IPS DF 4.7 (cell line): ENCODE results near the gene CYBA.

Source experiments
- DNase-seq: peaks from one replicate; pipeline ENCODE4 v3.0.0-alpha.2; 2013; ENCODE audit warnings: low spot score; ENCODE audit errors: extremely low read depth

The CYBA gene

DNA sequence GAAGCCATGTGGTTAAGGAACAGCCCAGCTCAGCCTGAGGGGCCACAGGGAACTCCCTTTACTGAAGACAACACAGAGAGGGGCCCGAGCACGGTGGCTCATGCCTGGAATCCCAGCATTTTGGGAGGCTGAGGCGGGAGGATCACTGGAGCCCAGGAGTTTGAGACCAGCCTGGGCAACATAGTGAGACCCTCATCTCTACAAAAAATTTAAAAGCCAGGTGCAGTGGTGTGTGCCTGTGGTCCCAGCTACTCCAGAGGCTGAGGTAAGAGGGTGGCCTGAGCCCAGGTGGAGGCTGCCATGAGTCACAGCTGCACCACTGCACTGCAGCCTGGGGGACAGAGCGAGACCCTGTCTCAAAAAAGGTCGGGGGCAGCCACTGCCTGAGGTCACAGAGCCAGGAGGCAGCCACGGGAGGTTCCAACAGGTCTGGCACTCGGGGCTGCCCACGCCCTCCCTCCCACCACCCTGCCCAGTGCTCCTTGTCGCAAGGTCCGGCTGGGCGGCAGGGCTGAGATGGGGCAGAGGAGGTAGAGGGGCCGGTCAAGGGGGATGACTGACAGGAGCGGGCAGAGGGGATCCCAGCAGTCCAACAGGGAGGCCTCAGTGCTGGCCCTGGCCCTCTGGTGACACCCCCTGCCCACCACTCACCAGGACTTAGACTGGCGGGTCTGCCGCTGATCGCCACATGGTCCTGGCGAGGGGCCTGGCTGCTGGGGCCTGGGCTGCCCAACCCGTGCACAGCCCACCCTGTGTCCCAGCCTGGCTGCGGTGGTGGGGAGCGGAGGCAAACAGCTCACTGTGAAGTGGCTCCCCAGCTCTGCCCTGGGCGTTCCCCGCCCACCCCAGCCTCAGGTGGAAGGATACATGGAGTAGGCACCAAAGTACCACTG, 3.4 kb downstream of the CYBA start:
- DNase-seq, result no peak

DNA sequence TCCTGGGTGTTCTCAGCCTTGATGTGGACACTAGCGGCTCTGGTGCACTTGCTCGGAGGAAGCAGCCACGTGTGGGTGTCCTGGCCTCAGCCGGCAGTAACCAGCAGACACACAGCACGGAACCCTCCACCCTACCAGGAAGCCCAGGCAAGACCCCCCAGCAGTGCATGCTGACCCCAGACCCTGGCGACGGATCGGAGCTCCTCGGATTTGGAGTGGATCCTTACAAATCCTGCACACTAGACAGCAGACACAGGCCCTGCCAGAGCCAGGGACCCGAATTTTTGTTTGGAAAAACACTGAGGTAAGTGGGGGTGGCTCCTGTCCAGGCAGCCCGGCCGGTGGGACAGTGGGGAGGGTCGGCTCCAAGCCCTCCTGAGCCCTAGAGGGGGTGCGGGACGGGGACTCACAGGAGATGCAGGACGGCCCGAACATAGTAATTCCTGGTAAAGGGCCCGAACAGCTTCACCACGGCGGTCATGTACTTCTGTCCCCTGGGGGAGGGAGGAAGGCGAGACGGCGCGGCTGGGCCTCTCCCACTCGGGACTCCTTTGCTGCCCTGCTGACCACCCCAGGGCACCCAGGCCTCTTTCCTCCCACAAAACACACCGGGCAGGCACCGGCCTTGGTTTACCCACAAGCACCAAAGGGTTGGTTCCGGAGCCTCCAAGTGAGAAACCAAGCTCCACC, 4.4 kb downstream of the CYBA start:
- no peak for DNase-seq

DNA sequence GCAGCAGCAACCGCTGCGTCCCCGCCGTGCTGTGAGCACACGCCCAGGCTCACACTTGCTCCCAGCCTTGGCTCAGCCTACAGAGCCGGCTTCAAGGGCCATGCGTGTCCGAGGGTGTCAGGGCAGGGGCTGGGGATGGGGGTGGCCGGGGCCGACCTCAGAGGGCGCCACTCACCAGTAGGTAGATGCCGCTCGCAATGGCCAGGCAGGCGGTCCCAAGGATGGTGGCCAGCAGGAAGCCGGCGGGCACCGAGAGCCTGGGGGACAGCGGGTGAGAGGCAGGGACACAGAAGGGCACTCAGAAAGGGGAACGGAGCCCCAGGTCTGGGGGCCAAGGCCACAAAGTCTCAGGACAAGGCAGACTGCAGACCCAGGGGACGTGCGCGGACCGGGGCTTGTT, 4.9 kb downstream of the CYBA start:
- no peak for DNase-seq

DNA sequence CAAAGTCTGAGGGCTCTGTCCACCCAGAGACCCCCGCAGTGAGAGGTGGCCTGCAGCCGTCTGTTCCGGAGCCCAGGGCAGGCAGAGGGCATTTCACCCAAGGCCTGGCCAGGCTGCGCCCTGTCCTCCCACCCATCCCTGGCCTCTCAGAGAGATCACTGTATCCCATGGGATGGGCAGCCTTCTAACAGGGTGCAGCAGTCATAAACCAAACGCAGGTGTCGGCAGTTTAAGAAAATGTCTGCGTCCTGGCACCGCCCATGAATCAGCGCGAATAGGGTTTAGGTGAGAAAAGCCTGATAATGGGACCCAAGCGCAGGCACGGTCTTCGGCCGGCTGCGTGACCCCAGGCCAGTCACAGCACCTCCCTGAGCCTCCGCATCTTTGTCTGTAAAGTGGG, 5.4 kb downstream of the CYBA start:
- DNase-seq, result no peak

DNA sequence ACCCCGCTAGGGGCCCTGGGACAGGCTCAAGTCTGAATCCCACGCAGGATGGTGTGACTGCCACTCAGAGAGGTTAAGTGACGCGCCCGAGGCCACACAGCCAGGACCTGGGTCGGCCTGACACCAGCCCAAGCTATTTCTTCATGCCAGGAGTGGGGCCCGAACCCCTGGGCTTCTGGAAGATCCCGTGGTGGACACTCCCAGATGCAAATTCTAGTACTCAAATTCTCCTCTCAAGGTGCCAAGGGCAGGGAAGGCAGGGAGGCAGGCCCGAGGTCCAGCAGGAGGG, 7.3 kb downstream of the CYBA start:
- no peak for DNase-seq

DNA sequence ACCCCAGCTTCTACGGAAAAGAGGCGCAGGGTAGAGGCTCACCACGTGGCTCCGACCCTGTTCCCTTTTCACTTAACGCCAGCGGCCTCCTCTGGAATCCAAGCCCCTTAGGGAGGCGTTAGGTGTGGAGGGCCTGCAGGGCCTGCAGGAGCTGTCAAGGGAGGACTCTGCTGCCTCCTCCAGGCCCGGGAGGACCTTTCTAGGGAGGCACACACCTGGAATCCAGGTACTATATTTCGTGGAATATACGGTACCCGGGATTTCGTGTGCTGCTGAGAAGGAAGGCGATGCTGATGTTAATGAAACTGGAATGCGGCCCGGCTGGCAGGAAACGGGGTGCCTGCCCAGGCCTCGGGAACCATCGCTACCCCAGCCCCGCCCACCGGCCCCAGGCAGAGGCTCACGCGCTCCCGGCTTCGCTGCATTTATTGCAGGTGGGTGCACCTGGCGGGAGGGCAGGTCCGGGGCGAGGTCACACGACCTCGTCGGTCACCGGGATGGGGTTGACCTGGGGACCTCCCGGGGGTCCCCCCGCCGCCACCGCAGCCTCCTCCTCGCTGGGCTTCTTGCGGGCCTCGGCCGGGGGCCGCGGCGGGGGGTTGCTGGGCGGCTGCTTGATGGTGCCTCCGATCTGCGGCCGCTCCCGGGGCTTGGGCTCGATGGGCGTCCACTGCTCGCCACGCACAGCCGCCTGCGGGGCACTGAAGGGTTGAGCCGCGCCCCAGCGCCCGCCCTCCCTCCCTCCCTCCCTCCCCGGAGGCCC, 7.8 kb downstream of the CYBA start:
- DNase-seq, result no peak

DNA sequence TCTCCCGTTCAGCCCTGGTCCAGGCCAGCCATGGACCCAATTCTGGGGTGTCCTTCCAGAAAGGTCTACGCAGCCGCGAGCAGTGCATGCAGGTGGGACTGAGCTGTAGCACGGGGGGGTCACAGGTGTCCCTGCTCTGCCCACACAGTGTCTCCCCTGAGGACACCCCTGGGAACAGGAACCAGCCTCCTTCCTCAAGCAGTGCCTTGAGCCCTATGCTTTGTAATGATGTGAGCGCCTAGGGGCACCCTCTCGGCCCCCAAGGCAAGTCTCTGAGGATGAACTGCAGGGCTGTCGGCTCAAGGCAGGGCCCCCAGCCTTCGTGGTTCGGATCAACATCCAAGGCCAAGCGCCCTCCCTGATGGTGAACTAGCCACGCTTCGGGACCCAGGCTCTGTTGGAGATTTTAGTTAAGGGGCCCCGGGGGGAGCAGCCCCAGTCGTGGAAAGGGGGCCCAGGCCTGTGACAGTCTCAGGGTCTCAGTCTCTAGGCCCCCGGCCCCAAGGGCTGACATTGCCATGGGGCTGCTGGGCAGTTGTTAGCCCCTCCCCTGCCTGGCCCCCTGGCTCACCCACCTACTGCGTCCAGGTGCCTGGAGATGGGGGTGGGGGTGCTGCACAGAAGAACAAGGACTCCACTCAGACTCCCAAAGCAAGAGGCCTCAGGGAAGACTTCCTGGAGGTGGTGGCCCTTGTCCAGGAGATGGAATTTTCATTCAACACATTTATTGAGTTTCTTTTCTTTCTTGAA, 10.2 kb downstream of the CYBA start:
- DNase-seq, result no peak

DNA sequence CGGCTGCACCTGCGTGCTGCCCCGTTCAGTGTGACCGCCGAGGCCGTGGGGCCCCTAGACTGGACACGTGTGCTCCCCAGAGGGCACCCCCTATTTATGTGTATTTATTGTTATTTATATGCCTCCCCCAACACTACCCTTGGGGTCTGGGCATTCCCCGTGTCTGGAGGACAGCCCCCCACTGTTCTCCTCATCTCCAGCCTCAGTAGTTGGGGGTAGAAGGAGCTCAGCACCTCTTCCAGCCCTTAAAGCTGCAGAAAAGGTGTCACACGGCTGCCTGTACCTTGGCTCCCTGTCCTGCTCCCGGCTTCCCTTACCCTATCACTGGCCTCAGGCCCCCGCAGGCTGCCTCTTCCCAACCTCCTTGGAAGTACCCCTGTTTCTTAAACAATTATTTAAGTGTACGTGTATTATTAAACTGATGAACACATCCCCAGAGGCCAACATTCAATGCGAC, 10.8 kb downstream of the CYBA start:
- no peak for DNase-seq

DNA sequence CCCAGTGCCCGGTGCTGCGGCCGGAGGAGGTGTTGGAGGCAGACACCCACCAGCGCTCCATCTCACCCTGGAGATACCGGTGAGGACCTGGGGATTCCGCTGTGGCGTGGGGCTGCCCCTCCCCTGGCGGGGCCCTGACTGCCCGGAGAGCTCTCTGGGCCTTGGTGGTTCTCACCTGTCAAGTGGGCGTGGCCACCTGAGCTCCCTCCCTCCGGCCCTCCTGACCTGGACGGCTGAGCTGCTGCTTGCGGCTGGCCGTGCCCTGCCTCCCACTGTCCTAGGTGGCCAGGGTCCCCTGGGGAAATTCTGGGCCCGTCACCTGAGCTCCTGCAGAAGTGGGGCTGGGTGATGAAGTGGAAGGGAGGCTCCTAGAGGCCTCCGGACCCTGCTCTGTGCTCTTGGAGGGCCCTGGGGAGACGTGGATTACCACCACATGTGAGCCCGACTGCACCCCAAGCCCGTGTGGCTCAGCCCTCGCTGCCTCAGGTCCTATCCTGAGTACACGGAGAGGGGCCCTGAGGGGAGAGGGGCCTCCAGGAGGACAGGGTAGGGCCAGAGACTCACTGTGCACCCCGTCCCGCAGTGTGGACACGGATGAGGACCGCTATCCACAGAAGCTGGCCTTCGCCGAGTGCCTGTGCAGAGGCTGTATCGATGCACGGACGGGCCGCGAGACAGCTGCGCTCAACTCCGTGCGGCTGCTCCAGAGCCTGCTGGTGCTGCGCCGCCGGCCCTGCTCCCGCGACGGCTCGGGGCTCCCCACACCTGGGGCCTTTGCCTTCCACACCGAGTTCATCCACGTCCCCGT, 11.4 kb downstream of the CYBA start:
- DNase-seq, result no peak

DNA sequence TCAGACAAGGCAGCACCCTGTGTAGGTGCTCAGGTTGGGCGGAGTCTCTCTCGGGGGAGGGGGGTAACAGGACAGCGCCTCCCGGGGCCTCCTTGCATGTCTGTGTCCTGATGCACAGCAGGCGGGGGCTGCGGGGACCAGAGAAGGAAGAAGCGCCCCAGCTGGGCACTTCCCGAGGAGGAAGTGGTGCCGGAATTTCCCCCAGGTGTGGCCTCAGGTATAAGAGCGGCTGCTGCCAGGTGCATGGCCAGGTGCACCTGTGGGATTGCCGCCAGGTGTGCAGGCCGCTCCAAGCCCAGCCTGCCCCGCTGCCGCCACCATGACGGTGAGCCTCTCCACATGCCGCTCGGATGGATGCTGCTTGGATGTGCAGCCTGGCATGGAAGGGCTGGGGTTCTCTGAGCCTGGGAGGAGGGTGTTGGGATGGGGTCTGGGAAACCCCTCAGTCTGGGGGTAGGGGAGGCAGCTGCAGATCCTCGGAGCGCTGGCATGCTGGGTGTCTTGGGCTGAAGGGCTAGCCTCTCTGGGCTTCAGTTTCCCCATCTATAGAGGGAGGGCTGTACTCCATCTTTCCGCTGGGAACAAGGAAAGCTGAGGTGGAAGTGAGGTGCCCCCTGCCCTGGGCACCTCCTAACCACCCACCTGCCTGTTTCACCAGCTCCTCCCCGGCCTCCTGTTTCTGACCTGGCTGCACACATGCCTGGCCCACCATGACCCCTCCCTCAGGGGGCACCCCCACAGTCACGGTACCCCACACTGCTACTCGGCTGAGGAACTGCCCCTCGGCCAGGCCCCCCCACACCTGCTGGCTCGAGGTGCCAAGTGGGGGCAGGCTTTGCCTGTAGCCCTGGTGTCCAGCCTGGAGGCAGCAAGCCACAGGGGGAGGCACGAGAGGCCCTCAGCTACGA, 12.3 kb downstream of the CYBA start, which contains the start of gene IL17C:
IL17C (plus strand) TSS at position 250 of the 908 bp plus-strand sequence; CDS start at position 320, 70 bp downstream.
- no peak for DNase-seq

DNA sequence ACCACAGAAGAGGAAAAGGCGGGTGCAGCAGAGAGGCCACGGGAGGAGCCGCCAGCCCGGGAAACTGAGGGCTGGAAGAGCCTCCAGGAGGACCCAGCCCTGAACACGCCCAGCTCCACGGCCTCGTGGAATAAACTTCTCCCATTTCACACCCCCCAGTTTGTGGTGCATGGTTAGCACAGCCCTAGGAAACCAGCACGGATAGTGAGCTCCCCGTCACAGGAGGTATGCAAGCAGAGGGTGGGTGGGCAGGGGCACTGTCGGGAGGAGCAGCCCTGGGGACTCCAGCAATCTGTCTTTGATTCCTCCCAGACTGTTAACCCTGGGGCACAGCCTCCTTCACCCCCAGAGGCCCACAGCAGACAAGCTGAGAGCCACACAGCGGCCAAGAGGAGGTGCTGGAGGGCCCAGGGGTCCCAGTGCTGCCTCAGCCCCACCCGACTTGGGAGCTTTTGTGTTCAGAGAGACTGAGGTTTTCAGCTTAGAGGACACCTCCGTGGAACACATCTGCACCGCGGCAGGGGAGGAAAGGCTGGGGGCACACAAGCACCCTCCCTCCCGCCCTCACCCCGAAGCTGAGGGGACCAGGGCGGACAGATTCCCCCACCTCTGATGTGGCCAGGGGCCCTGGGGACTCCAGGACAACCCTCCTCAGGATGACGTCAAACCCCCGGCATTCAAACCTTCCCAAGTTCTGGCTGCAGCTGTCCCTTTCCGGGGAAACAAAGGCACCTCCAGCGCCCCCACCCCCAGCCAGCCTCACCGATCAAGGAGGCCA, 14.2 kb downstream of the CYBA start:
- DNase-seq, result no peak

DNA sequence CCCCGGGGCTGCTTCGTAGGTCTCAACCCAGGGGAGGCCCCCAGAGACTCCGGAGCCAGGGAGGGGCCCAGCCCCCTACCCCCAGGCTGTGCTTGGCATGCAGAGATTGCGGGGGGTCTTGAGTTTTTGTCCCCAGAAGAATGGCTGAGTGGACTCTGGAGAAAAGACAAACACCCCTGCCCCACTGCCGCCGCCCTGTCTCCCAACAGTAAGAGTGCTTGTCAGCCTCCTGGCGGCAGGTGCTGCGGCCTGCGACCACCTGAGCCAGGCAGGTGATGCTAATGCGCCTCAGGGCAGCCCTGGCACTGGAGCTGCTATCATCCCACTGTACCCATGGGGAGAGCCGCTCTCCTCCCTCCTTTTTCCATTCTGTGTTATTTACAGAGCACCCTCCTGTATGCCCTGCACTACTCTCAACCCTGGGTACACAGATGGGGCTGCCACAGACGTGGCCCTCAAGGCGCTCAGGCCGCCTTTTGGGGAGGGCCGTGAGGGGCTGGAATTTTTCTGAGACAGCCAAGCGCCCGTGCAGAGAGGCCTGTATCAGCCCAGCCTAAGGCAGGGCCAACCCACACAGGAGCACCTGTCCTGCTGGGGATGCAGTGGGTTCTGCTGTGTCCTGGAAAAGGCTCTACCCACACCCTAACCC, 15.1 kb downstream of the CYBA start:
- no peak for DNase-seq

DNA sequence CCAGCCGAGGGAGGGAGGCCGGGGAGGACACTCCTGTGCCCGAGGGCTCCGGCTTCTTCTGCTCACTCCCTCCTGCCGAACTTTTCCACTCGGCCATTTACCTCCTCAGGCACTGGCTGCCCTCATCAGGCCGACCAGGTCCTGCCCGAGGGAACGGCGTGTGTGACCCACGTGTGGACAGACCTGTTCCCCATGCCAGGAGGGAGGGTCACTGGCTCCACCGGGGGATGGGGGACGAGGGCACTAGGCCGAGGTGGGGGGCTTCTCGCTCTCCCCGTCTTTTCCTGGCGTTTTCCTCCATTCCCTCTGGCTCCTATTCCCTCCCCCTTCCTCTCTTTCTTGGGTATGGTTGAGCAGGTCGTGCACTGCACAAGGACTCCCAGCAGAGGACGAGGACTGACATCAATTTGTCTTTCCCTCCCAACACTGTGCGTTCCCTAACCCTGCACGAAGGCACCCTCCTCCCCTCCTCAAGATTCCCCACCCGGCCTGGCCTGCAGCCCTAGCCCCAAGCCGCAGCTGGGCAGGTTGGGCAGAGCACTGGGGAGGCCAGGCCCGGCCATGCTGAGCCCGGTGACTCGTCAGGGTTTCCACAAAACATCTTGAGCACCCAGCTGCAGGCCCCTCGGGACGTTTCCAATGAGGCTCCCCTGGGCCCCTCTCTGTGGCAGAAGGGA, 15.7 kb downstream of the CYBA start:
- DNase-seq, result no peak

DNA sequence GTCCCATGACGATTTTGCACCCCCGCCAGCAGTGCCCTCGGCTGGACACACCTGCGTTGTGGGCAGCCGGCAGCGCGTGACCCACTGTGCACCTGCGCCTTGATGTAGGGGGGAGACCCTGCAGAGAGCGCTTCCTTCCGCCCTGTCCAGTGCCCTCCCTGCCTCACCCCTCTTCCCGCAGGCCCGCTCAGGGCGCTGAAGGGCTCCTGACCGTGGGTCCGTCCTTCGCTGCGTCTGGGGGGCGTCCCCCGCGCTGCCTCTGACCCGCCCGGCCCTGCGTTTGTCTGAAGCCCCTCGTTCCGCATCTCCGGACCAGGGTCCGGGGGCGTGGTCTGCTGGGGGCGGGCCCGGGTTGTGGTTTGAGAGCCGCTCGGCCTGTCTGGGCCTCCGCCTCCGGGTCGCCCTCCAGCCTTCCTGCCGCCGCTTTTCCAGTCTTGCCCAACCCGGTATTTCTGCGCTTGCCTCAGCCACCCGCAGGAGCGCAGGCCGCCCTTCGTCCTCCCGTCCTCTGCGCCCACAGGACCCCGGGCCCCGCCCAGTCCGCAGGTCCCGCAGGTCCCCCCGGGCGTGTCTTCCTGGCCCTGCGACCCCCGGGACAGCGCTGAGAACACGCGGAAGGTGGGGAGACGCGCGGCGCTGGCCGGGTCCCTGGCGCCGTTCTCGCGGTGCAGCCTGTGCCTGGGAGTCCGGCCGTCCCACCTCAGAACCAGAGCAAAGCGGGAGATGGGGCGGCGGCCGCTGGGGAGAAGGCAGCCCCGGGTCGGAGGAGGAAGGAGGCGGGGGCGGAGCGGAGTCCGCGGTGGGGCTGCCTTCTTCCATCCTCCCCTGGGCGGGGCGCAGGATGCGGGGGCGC, 16.5 kb downstream of the CYBA start:
- DNase-seq, result no peak

DNA sequence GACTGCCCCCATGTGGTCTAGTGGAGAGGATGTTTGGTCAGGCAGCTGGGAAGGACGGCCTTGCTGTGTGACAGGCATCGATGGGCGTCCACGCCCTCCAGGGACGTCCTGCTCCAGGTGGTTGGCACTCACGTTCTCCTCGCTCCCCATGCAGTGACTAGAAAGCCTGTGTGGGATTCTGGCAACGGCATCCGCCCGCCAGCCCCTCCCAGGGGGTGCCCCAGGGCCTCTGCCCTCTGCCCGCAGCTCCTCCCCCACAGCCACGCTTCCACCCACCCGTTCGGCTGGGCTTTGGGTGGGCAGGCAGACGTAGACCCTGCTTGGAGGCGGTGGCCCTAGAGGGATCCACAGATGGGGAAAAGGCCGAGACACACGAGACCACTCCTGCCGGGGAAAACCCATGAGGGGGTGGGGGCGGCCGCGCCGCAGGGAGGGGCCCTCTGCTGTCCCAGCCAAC, 17.1 kb downstream of the CYBA start:
- DNase-seq, result no peak

DNA sequence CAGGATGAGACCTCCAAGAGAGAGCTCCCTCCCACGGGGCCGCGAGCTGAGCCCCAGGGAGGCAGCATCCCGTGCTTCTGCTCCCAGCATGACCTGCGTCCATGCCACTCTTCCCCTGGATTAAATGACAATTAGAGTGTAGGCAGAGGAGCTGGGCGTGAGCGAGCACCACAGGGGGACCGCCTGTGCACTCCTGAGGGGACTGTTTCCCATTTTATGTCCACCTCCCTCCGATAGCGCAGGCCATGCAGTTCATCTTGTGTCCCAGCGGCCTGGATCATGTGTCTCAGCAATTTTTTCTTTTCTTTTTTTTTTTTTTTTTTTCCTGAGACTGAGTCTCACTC, 18.3 kb downstream of the CYBA start:
- DNase-seq, result no peak
